Duodenal mucosa (tissue), 2 donors: Measurements from ENCODE around the gene FKBP8.

Experiments used
- H3K27ac ChIP-seq: one replicate; pipeline ENCODE4 v1.7.0; 2013; ENCODE audit warnings: low read depth, low read length
- H3K27me3 ChIP-seq, 2 donors: one replicate each; pipeline ENCODE4 v1.7.0; 2013; ENCODE audit warnings: low read length in 2 of 2, control low read depth in 1 of 2; ENCODE audit not compliant: insufficient read depth in 2 of 2, control insufficient read depth in 1 of 2
- H3K36me3 ChIP-seq, 2 donors: one replicate each; pipeline ENCODE4 v1.7.0; 2013; ENCODE audit warnings: low read length in 2 of 2, control low read depth in 1 of 2; ENCODE audit not compliant: insufficient read depth in 2 of 2, control insufficient read depth in 1 of 2
- H3K4me1 ChIP-seq, 2 donors: one replicate each; pipeline ENCODE4 v1.7.0; 2013; ENCODE audit warnings: low read length in 2 of 2, control low read depth in 1 of 2; ENCODE audit not compliant: insufficient read depth in 2 of 2, control insufficient read depth in 1 of 2
- H3K4me3 ChIP-seq, 2 donors: one replicate each; pipeline ENCODE4 v1.7.0; 2013; ENCODE audit warnings: low read length in 2 of 2, low read depth in 1 of 2
- H3K9ac ChIP-seq, 2 donors: one replicate each; pipeline ENCODE4 v1.7.0; 2013; ENCODE audit warnings: low read length in 2 of 2, low read depth in 1 of 2
- H3K9me3 ChIP-seq, 2 donors: one replicate each; pipeline ENCODE4 v1.7.0; 2013; ENCODE audit warnings: low read length in 2 of 2, control low read depth in 1 of 2; ENCODE audit not compliant: control insufficient read depth in 1 of 2

FKBP8 gene

GRCh38 chr19:18502638-18503294, 40.6 kb downstream of the FKBP8 start:
- H3K27me3 ChIP-seq = no peaks in the 10 kb centered on the region
- peak overlapping the region; percentile 44 to 49 for H3K9ac ChIP-seq
- H3K27ac ChIP-seq = peak overlapping the region; percentile 37
- H3K4me1 ChIP-seq = peaks cover 92 to 94% of the 10 kb centered on the region in 2 donors
- H3K9me3 ChIP-seq = no peaks in the 10 kb centered on the region
- H3K36me3 ChIP-seq = no peaks in the 10 kb centered on the region
- H3K4me3 ChIP-seq = peak overlapping the region in 1 of 2 donors; percentile 27

- H3K4me1 ChIP-seq = peaks cover 88 to 90% of the 10 kb centered on the region in 2 donors
- peak overlapping the region; percentile 14 to 40 for H3K9ac ChIP-seq
- H3K9me3 ChIP-seq = no peaks in the 10 kb centered on the region
- no peak overlapping the region for H3K4me3 ChIP-seq
- peak overlapping the region; percentile 37 for H3K27ac ChIP-seq
- H3K36me3 ChIP-seq = no peaks in the 10 kb centered on the region
- H3K27me3 ChIP-seq = no peaks in the 10 kb centered on the region
Observed at GRCh38 chr19:18502246-18502637, 41.1 kb downstream of the FKBP8 start.

GRCh38 chr19:18501832-18502231, 41.5 kb downstream of the FKBP8 start:
- H3K4me1 ChIP-seq = peaks cover 87 to 90% of the 10 kb centered on the region in 2 donors
- no peak overlapping the region for H3K27ac ChIP-seq
- H3K27me3 ChIP-seq = no peaks in the 10 kb centered on the region
- no peak overlapping the region for H3K4me3 ChIP-seq
- peak overlapping the region; percentile 14 to 40 for H3K9ac ChIP-seq
- H3K36me3 ChIP-seq = no peaks in the 10 kb centered on the region
- H3K9me3 ChIP-seq = no peaks in the 10 kb centered on the region

GRCh38 chr19:18501351-18501750, 42.0 kb downstream of the FKBP8 start:
- Histone ChIP-seq H3K27ac (peak overlapping the region; percentile 13), H3K9ac (no peak overlapping the region)

GRCh38 chr19:18500799-18501198, 42.6 kb downstream of the FKBP8 start:
- Histone ChIP-seq H3K27ac (no peak overlapping the region), H3K9me3 (no peaks in the 10 kb centered on the region), H3K4me3 (no peak overlapping the region), H3K36me3 (no peaks in the 10 kb centered on the region), H3K27me3 (no peaks in the 10 kb centered on the region), H3K4me1 (peaks cover 87 to 90% of the 10 kb centered on the region in 2 donors), H3K9ac (no peak overlapping the region)

More at GRCh38 chr19:18501351-18501750, 42.0 kb downstream of the FKBP8 start:
- Histone ChIP-seq H3K4me3 (no peak overlapping the region), H3K27me3 (no peaks in the 10 kb centered on the region), H3K9me3 (no peaks in the 10 kb centered on the region), H3K4me1 (peaks cover 87 to 90% of the 10 kb centered on the region in 2 donors), H3K36me3 (no peaks in the 10 kb centered on the region)

GRCh38 chr19:18500376-18500775, 43.0 kb downstream of the FKBP8 start:
- no peaks in the 10 kb centered on the region for H3K9me3 ChIP-seq
- no peak overlapping the region for H3K9ac ChIP-seq
- no peak overlapping the region for H3K4me3 ChIP-seq
- H3K36me3 ChIP-seq = no peaks in the 10 kb centered on the region
- no peak overlapping the region for H3K27ac ChIP-seq
- peaks cover 87 to 90% of the 10 kb centered on the region in 2 donors for H3K4me1 ChIP-seq
- H3K27me3 ChIP-seq = no peaks in the 10 kb centered on the region

- Histone ChIP-seq H3K9ac (peak overlapping the region in 1 of 2 donors; percentile 38), H3K4me1 (peaks cover 84 to 90% of the 10 kb centered on the region in 2 donors), H3K9me3 (no peaks in the 10 kb centered on the region), H3K27me3 (no peaks in the 10 kb centered on the region), H3K36me3 (no peaks in the 10 kb centered on the region), H3K4me3 (peak overlapping the region in 1 of 2 donors; percentile 14), H3K27ac (peak overlapping the region; percentile 22)
Observed at GRCh38 chr19:18499055-18499775, 44.2 kb downstream of the FKBP8 start.

- no peak overlapping the region for H3K4me3 ChIP-seq
- H3K9ac ChIP-seq = peak overlapping the region in 1 of 2 donors; percentile 3
- no peaks in the 10 kb centered on the region for H3K9me3 ChIP-seq
- no peaks in the 10 kb centered on the region for H3K36me3 ChIP-seq
- peaks cover 70 to 86% of the 10 kb centered on the region in 2 donors for H3K4me1 ChIP-seq
- H3K27ac ChIP-seq = no peak overlapping the region
- no peaks in the 10 kb centered on the region for H3K27me3 ChIP-seq
Observed at GRCh38 chr19:18496980-18497256, 46.5 kb downstream of the FKBP8 start.

- H3K27ac ChIP-seq = peak overlapping the region; percentile 33
- peak overlapping the region in 1 of 2 donors; percentile 45 for H3K4me3 ChIP-seq
- no peaks in the 10 kb centered on the region for H3K27me3 ChIP-seq
- no peaks in the 10 kb centered on the region for H3K9me3 ChIP-seq
- no peaks in the 10 kb centered on the region for H3K36me3 ChIP-seq
- H3K4me1 ChIP-seq = peaks cover 64 to 81% of the 10 kb centered on the region in 2 donors
- peak overlapping the region in 1 of 2 donors; percentile 3 for H3K9ac ChIP-seq
Observed at GRCh38 chr19:18496167-18496979, 47.0 kb downstream of the FKBP8 start.
